ENCODE data around the gene CASZ1. TPM values are rescaled to one million over a fixed set of nuclear protein-coding genes. Genes with fewer than 3 reads are reported as not detected.

CASZ1 gene
- total RNA-seq, 1 donor from 2014 or later: 0.98 TPM

Small RNAs within 50 kb of the gene (small RNA-seq; reads per million reads assigned to genes)
- gene RN7SL614P (ENCODE audit: low replicate concordance): not detected

Other genes starting within 250 kb of the CASZ1 start
- gene TARDBP, start 216.0 kb upstream of the CASZ1 start, total RNA-seq: 147 TPM